GM12873 (cell line): ENCODE results near the gene YBX2.

ENCODE experiments used
- TF ChIP-seq, protein P1 (sequence below): IDR thresholded peaks from 2 replicates; pipeline ENCODE4 v1.5.1; 2012; ENCODE audit warnings: low read depth, mild to moderate bottlenecking, moderate library complexity, low read length, control low read depth; ENCODE audit not compliant: insufficient read depth; ENCODE audit errors: missing control alignments

YBX2 gene

GRCh38 chr17:7294614-7295153, at the start of gene YBX2:
TSS of gene YBX2 (minus strand) at chr17:7294639. CDS start at chr17:7294500, 139 bp downstream.
- TF ChIP-seq, protein P1, sequence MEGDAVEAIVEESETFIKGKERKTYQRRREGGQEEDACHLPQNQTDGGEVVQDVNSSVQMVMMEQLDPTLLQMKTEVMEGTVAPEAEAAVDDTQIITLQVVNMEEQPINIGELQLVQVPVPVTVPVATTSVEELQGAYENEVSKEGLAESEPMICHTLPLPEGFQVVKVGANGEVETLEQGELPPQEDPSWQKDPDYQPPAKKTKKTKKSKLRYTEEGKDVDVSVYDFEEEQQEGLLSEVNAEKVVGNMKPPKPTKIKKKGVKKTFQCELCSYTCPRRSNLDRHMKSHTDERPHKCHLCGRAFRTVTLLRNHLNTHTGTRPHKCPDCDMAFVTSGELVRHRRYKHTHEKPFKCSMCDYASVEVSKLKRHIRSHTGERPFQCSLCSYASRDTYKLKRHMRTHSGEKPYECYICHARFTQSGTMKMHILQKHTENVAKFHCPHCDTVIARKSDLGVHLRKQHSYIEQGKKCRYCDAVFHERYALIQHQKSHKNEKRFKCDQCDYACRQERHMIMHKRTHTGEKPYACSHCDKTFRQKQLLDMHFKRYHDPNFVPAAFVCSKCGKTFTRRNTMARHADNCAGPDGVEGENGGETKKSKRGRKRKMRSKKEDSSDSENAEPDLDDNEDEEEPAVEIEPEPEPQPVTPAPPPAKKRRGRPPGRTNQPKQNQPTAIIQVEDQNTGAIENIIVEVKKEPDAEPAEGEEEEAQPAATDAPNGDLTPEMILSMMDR = no peak

GRCh38 chr17:7343250-7343649, 48.8 kb upstream of the YBX2 start:
- TF ChIP-seq, protein P1 = no peak

DNA sequence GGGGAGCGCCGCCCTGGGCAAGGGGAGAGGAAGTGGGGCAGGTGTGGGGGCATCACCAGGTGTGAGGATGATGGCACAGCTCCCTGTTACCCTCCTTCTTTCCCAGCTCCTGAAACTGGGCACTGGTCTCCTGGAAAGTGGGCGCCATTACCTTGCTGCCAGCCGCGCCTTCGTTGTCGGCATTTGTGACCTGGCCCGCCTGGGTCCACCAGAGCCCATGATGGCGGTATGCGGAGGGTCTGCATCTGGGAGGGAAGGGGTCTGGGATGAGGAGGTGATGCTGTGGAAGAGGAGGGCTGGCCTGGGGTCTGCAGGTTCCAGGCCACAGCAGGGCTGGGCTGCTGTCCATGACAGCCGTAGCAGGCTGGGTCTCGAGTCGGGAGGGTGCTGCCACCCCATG, 47.4 kb upstream of the YBX2 start:
- TF ChIP-seq, protein P1 = no peak

- TF ChIP-seq, protein P1 = no peak
Measured at GRCh38 chr17:7340179-7340578, 45.7 kb upstream of the YBX2 start.

DNA sequence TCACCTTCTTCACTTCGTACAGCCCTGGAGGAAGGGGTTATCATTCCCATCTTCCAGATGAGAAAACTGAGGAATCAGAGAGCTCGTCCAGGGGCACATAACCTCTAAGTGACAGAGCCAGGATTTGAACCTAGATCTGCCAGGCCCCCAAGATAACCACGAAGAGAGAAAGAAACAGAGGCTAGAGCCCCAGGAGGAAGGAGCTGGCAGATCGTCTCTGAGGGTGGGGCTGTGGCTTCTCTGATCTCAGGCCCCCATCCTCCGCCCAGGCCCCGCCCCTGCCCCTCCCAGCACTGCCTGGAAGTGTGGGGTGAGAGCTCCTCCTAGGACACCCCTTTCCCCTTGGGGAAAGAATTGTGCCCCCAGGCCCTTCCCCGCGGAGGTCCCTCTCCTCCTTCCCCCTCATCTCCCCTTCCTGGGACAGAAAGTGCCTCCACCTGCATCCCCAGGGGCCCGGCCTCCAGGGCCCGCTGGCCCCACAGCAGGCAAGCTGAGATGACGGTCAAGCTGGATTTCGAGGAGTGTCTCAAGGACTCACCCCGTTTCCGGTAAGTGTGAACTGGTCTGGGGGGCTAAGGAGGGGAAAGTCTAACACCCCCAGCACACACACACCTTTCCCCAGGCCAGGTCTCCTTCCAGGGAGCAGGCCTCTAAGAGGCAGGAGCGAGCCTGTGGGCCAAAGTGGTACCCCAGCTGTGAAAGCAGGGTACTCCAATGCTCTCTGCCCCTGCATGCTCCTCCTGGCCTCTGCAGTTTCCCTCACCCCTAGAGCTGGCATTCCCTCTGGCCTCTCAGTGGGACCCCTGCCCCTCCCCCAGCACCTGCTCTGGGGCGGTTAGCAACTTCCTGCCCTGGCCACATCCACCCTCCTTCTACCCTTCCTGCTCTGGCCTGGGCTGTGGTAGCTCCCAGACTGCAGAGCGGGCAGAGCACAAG, 42.1 kb upstream of the YBX2 start, which contains the start of gene ACAP1:
Gene ACAP1 (plus strand): TSS at position 290 of the 936 bp plus-strand sequence. CDS start 206 bp downstream, at position 496.
- TF ChIP-seq, protein P1 = no peak

- TF ChIP-seq, protein P1 = no peak
Measured at GRCh38 chr17:7334938-7335538, 40.6 kb upstream of the YBX2 start.

DNA sequence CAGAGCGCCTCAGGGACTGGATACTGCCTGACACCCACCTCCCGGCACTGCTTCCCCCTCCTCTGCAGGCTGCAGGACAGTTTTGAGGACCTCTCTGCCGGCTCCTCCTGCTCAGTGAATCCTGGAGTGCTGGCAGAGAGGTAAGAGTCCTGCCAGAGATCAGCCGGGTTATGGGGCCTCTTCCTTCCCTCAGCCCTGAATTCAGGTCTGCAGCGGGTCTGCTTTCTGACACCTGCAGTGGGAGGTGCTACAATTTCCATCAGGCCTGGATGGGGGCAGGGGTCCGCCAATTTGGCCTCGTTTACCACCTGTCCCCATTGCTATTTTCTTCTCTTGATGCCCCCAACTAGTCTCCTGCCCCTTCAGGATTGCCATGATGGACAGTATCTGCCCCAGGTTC, 37.7 kb upstream of the YBX2 start:
- TF ChIP-seq, protein P1 = no peak
